ENCODE results near the gene FLT3LG. TPM values are rescaled to one million over a fixed set of nuclear protein-coding genes. Genes with fewer than 3 reads are reported as not detected.

Gene FLT3LG
- total and polyA plus RNA-seq, 2 of the 8 experiments (the other 6 are each of a cell fraction or from before 2014, with no cell fraction given) = 1.6 to 3.2 TPM

GRCh38 chr19:49487277-49488045 lies 13.4 kb downstream of the FLT3LG start, which contains the start of gene RPL13A (continued):
- peak; percentile 84; the same call in 1 of the 2 replicates for TF ChIP-seq ATF3 (IDR thresholded peaks at IDR 0.05; ENCODE audit: insufficient read depth, low read depth, low read length)
- no peak for TF ChIP-seq GABPA (IDR thresholded peaks at IDR 0.05; ENCODE audit: borderline replicate concordance, insufficient read depth, low read length)
- TF ChIP-seq GTF2F1 (IDR thresholded peaks at IDR 0.05; ENCODE audit: borderline replicate concordance, low read depth, low read length) = peak; percentile 97
- no peak for TF ChIP-seq BACH1 (IDR thresholded peaks at IDR 0.05; ENCODE audit: low read length)
- peak; percentile 100 for TF ChIP-seq YY1 (IDR thresholded peaks at IDR 0.05; ENCODE audit: low read depth, low read length)
- TF ChIP-seq CBX8 (IDR thresholded peaks at IDR 0.05; ENCODE audit: borderline replicate concordance, low read depth, low read length) = no peak
- TF ChIP-seq SP4 (IDR thresholded peaks at IDR 0.05; ENCODE audit: low read length) = peak; percentile 73
- no peak for TF ChIP-seq MAFK (IDR thresholded peaks at IDR 0.05; ENCODE audit: low read depth, low read length)
- no peak for TF ChIP-seq RAD21 (IDR thresholded peaks at IDR 0.05 in 1 of 2, conservative IDR thresholded peaks at IDR 0.05 in 1 of 2; ENCODE audit: low read depth in 2 of 2, low read length in 2 of 2)
- peak; percentile 18; the same call in 1 of the 2 replicates for TF ChIP-seq RFX5 (IDR thresholded peaks at IDR 0.05; ENCODE audit: borderline replicate concordance, low read depth, low read length)
- no peak for TF ChIP-seq NANOG (IDR thresholded peaks at IDR 0.05; ENCODE audit: insufficient read depth, low read depth, low read length, poor library complexity, severe bottlenecking)
- no peak for TF ChIP-seq CTBP2 (IDR thresholded peaks at IDR 0.05; ENCODE audit: borderline replicate concordance, insufficient read depth, insufficient read length, low read length)
- TF ChIP-seq ZNF274 (IDR thresholded peaks at IDR 0.05; ENCODE audit: borderline replicate concordance, extremely low read depth, low read length) = no peak
- peak; percentile 97 for TF ChIP-seq USF2 (IDR thresholded peaks at IDR 0.05; ENCODE audit: low read length)
- no peak for TF ChIP-seq RXRA (IDR thresholded peaks at IDR 0.05; ENCODE audit: insufficient read depth, low read depth, low read length)
- no peak for TF ChIP-seq EZH2 (IDR thresholded peaks at IDR 0.05; ENCODE audit: low read depth, low read length, severe bottlenecking)
- TF ChIP-seq HDAC2 (IDR thresholded peaks at IDR 0.05; ENCODE audit: borderline replicate concordance in 1 of 2, low read depth in 2 of 2, low read length in 2 of 2) = no peak

All from H1 (cell line).